Measurements from ENCODE around the gene FKBP5.
"Not testable (repeated sequence)": the region's sequence is repeated elsewhere in the genome, so short reads cannot be mapped to it uniquely, and the experiment has no call there.

FKBP5 gene

GRCh38 chr6:35539223-35539622 lies 149.5 kb downstream of the FKBP5 start:
- DNase-seq (ENCODE audit: low read depth): no peak

- DNase-seq (ENCODE audit: low read depth): not testable (repeated sequence)
Observed at GRCh38 chr6:35535847-35536246, 152.9 kb downstream of the FKBP5 start.

GRCh38 chr6:35534407-35535170 lies 154.1 kb downstream of the FKBP5 start:
- DNase-seq (ENCODE audit: low read depth): no peak

GRCh38 chr6:35533981-35534380 lies 154.7 kb downstream of the FKBP5 start:
- no peak for DNase-seq (ENCODE audit: low read depth)

GRCh38 chr6:35532126-35532525 lies 156.6 kb downstream of the FKBP5 start:
- DNase-seq (ENCODE audit: low read depth): no peak

- DNase-seq (ENCODE audit: low read depth): no peak
Observed at GRCh38 chr6:35524380-35525020, 164.2 kb downstream of the FKBP5 start.
